DOHH2 (cell line): Measurements from ENCODE around the gene CCL11.

Source experiments
- H3F3A ChIP-seq: fragments of 200-600 bp; sonication (generic), shearing (Covaris generic); 2 replicates; pipeline ENCODE4 v1.6.0; 2016; ENCODE audit warnings: antibody characterized with exemption, mild to moderate bottlenecking; ENCODE audit not compliant: control insufficient read depth, insufficient read depth
- H3K27ac ChIP-seq: fragments of 200-600 bp; sonication (generic); 2 replicates; pipeline ENCODE4 v1.5.1; 2014; ENCODE audit warnings: low read depth, mild to moderate bottlenecking, low read length, moderate library complexity
- H3K27me3 ChIP-seq: fragments of 200-600 bp; sonication (generic); 2 replicates; pipeline ENCODE4 v1.6.1; 2014; ENCODE audit warnings: mild to moderate bottlenecking, low read length, mixed read lengths; ENCODE audit not compliant: control insufficient read depth
- H3K36me3 ChIP-seq: fragments of 200-600 bp; sonication (generic); 2 replicates; pipeline ENCODE4 v1.6.1; 2014; ENCODE audit warnings: mild to moderate bottlenecking, low read length, moderate library complexity, mixed read lengths; ENCODE audit not compliant: control insufficient read depth
- H3K4me1 ChIP-seq: fragments of 200-600 bp; sonication (generic); 2 replicates; pipeline ENCODE4 v1.6.1; 2014; ENCODE audit warnings: mild to moderate bottlenecking, low read length, mixed read lengths; ENCODE audit not compliant: control insufficient read depth
- H3K4me2 ChIP-seq: fragments of 200-600 bp; sonication (generic); 2 replicates; pipeline ENCODE4 v1.6.0; 2014; ENCODE audit warnings: mild to moderate bottlenecking, low read length, moderate library complexity
- H3K4me3 ChIP-seq: fragments of 200-600 bp; sonication (generic); 2 replicates; pipeline ENCODE4 v1.5.1; 2014; ENCODE audit warnings: mild to moderate bottlenecking, low read length, mixed read lengths
- H3K79me2 ChIP-seq: fragments of 200-600 bp; sonication (generic); 2 replicates; pipeline ENCODE4 v1.6.1; 2014; ENCODE audit warnings: mild to moderate bottlenecking, low read length, mixed read lengths; ENCODE audit not compliant: control insufficient read depth
- H3K9me2 ChIP-seq: fragments of 200-600 bp; sonication (generic); replicated peaks from 2 replicates; pipeline ENCODE4 v1.6.1; 2014; ENCODE audit warnings: mild to moderate bottlenecking, low read length, mixed read lengths; ENCODE audit not compliant: control insufficient read depth
- H3K9me3 ChIP-seq: fragments of 200-600 bp; sonication (generic); 2 replicates; pipeline ENCODE4 v1.6.1; 2014; ENCODE audit warnings: antibody characterized with exemption, low read length, mixed read lengths; ENCODE audit not compliant: control insufficient read depth, insufficient read depth
- H4K20me1 ChIP-seq: fragments of 200-600 bp; sonication (generic); 2 replicates; pipeline ENCODE4 v1.6.0; 2014; ENCODE audit warnings: low read depth, mild to moderate bottlenecking, antibody characterized with exemption, low read length, moderate library complexity; ENCODE audit not compliant: control insufficient read depth, insufficient read depth
- EZH2phosphoT487 ChIP-seq: fragments of 200-600 bp; sonication (generic); IDR thresholded peaks from 2 replicates; pipeline ENCODE4 v1.6.1; 2017; ENCODE audit warnings: borderline replicate concordance, mild to moderate bottlenecking, antibody characterized with exemption, low read length, moderate library complexity, mixed read lengths
- TF ChIP-seq, protein P1 (sequence below): fragments of 200-600 bp; sonication (generic); IDR thresholded peaks from one replicate; pipeline ENCODE4 v1.5.1; 2014; ENCODE audit warnings: antibody characterized with exemption, mild to moderate bottlenecking, low read depth, low read length; ENCODE audit not compliant: poor library complexity, severe bottlenecking

Gene CCL11

GRCh38 chr17:34299956-34300577 is 14.5 kb downstream of the CCL11 start:
- H3K27ac ChIP-seq: no peak overlapping the region
- no peak overlapping the region for H3K4me3 ChIP-seq
- no peak overlapping the region for H3K4me2 ChIP-seq
- no peaks in the 10 kb centered on the region for H3K79me2 ChIP-seq
- no peaks in the 10 kb centered on the region for H3K36me3 ChIP-seq
- no peaks in the 10 kb centered on the region for H3K9me2 ChIP-seq
- no peaks in the 10 kb centered on the region for H3K4me1 ChIP-seq
- TF ChIP-seq, protein P1, sequence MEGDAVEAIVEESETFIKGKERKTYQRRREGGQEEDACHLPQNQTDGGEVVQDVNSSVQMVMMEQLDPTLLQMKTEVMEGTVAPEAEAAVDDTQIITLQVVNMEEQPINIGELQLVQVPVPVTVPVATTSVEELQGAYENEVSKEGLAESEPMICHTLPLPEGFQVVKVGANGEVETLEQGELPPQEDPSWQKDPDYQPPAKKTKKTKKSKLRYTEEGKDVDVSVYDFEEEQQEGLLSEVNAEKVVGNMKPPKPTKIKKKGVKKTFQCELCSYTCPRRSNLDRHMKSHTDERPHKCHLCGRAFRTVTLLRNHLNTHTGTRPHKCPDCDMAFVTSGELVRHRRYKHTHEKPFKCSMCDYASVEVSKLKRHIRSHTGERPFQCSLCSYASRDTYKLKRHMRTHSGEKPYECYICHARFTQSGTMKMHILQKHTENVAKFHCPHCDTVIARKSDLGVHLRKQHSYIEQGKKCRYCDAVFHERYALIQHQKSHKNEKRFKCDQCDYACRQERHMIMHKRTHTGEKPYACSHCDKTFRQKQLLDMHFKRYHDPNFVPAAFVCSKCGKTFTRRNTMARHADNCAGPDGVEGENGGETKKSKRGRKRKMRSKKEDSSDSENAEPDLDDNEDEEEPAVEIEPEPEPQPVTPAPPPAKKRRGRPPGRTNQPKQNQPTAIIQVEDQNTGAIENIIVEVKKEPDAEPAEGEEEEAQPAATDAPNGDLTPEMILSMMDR: no peak
- no peak for TF ChIP-seq EZH2phosphoT487
- H3K9me3 ChIP-seq: no peaks in the 10 kb centered on the region
- H3F3A ChIP-seq: no peaks in the 10 kb centered on the region
- H3K27me3 ChIP-seq: no peaks in the 10 kb centered on the region
- no peaks in the 10 kb centered on the region for H4K20me1 ChIP-seq

DNA sequence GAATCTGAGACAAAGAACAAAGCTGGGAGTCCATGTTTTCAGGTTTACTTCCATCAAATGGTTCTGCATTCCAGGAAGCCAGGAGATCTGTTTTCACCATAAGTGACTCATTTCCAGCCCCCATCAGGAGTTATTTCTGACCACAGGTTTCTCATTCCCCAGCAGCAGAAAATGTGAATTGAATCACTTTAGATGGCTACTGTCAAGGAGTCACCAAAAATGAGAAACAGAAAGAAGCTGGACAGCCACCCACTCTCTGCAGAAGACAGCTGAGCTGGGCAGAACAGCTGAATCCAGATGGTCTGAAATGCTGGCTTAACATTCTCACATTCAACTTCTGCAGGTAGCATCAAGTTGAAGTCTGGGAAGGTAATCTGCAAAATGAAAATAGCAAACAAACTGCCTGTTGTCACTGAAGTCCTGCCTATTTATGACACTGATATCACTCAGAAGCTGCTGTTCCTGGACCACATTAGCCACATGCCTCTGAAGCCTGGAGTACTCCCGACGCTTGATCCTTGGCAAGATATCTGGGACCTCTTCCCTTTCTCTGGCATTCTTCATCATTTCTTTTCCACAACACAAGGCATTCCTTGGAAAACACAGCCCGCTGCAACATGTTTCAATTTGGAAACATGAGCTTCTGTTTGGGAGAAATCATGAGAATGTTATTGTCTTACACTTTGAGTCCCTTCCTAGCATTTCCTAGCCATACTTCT is 15.3 kb downstream of the CCL11 start:
- Histone ChIP-seq H3F3A (no peaks in the 10 kb centered on the region), H3K36me3 (no peaks in the 10 kb centered on the region), H3K4me2 (no peak overlapping the region), H3K9me2 (no peaks in the 10 kb centered on the region), H3K79me2 (no peaks in the 10 kb centered on the region), H3K4me1 (no peaks in the 10 kb centered on the region), H3K27me3 (no peaks in the 10 kb centered on the region), H3K4me3 (no peak overlapping the region), H3K9me3 (no peaks in the 10 kb centered on the region), H3K27ac (no peak overlapping the region), H4K20me1 (no peaks in the 10 kb centered on the region)
- TF ChIP-seq, protein P1: no peak

DNA sequence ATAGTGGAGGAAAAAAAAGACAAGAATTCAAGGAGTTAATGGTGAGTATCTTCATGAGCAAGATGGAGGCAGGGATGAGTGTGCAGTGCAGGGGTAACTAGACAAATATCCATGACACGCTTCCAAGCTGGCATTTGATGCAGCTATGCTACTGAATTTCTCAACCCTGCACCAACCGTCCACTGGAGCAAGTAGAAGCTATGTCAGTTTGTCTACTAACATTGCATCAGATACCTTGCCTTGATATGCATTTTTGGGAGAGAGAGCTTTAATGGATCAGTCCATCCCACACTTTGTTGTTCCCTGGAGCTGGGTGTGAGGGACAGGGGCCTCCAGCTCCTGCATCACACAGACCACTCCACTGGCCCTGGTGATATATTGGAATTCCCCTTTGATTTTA is 16.4 kb downstream of the CCL11 start:
- Histone ChIP-seq H3F3A (no peaks in the 10 kb centered on the region), H3K27ac (no peak overlapping the region), H3K4me2 (no peak overlapping the region), H3K79me2 (no peaks in the 10 kb centered on the region), H3K9me3 (no peaks in the 10 kb centered on the region), H3K4me1 (no peaks in the 10 kb centered on the region), H3K27me3 (no peaks in the 10 kb centered on the region), H3K4me3 (no peak overlapping the region), H3K9me2 (no peaks in the 10 kb centered on the region), H4K20me1 (no peaks in the 10 kb centered on the region), H3K36me3 (no peaks in the 10 kb centered on the region)
- TF ChIP-seq EZH2phosphoT487: no peak

DNA sequence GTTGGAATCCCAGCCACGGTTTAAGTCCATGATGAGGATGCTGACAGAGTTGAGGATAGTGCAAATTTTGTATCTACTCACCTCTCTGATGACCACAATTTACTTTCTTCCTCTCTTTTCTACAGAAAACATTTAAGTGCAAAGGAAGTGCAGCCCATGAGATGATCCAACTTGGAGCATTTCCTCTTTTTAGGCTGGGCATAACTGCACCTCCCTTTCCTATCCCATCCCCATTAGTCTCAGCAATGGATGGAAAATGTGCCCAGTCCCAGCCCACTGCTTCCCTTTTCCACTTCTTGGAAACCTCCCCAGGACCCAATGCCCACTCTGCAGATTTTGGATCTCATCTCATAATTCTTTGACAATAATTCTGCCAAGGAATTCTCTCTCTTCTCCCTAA is 17.1 kb downstream of the CCL11 start:
- TF ChIP-seq EZH2phosphoT487: no peak
- TF ChIP-seq, protein P1: no peak
- Histone ChIP-seq H3K36me3 (no peaks in the 10 kb centered on the region), H3K4me2 (no peak overlapping the region), H3K79me2 (no peaks in the 10 kb centered on the region), H4K20me1 (no peaks in the 10 kb centered on the region), H3K4me1 (no peaks in the 10 kb centered on the region), H3K9me3 (no peaks in the 10 kb centered on the region), H3F3A (no peaks in the 10 kb centered on the region), H3K27me3 (no peaks in the 10 kb centered on the region), H3K9me2 (no peaks in the 10 kb centered on the region), H3K27ac (no peak overlapping the region), H3K4me3 (no peak overlapping the region)
